ENCODE measurements around the gene TRIM37.
"Not testable (repeated sequence)": the region's sequence is repeated elsewhere in the genome, so short reads cannot be mapped to it uniquely, and the experiment has no call there.

TRIM37 gene, protein sequence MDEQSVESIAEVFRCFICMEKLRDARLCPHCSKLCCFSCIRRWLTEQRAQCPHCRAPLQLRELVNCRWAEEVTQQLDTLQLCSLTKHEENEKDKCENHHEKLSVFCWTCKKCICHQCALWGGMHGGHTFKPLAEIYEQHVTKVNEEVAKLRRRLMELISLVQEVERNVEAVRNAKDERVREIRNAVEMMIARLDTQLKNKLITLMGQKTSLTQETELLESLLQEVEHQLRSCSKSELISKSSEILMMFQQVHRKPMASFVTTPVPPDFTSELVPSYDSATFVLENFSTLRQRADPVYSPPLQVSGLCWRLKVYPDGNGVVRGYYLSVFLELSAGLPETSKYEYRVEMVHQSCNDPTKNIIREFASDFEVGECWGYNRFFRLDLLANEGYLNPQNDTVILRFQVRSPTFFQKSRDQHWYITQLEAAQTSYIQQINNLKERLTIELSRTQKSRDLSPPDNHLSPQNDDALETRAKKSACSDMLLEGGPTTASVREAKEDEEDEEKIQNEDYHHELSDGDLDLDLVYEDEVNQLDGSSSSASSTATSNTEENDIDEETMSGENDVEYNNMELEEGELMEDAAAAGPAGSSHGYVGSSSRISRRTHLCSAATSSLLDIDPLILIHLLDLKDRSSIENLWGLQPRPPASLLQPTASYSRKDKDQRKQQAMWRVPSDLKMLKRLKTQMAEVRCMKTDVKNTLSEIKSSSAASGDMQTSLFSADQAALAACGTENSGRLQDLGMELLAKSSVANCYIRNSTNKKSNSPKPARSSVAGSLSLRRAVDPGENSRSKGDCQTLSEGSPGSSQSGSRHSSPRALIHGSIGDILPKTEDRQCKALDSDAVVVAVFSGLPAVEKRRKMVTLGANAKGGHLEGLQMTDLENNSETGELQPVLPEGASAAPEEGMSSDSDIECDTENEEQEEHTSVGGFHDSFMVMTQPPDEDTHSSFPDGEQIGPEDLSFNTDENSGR

DNA sequence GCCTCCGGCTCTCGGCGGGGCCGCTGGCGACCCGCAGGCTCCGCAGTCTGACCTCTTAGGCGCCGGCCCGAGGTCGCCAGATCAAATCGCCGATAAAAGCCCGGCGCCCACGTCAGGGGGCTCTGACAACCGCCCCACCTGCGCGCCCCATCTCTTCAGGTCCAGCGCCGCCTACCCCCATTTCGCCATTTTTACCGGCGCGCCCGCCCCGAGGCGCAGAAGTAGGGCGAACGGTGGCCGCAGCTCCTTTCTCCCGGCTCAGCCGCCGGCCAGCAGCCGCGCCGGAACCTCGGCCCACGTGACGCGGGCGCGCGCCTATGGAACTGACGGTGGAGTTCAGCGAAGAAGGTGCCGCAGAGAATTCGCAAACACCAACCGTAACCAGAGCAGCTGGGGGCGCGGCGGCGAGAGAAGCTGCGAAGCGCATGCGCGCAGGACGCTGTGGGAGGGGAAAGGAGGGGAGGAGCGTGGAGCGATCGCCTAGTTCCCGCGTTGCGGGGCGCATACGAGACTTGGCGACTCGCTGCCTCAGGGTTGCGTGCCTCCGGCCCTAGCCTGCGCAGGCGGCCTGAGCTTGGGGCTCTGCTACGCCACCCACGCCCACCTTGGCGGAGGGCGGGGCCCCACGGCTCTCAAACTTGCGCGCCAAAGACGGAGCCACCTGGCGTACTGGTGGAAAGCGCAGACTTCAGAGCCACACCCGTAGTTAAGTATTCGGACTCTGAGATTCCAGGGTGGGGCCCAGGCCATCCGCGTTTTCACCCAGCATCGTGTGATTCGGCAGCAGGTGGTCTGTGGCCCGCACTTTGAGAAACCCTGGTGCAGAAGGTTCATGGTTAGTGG lies at the start of gene TRIM37:
Gene TRIM37, minus strand, starts transcription at position 418 of the 843 bp plus-strand sequence. CDS start 419 bp downstream, outside the sequence.
- peak; percentile 100 for DNase-seq

DNA sequence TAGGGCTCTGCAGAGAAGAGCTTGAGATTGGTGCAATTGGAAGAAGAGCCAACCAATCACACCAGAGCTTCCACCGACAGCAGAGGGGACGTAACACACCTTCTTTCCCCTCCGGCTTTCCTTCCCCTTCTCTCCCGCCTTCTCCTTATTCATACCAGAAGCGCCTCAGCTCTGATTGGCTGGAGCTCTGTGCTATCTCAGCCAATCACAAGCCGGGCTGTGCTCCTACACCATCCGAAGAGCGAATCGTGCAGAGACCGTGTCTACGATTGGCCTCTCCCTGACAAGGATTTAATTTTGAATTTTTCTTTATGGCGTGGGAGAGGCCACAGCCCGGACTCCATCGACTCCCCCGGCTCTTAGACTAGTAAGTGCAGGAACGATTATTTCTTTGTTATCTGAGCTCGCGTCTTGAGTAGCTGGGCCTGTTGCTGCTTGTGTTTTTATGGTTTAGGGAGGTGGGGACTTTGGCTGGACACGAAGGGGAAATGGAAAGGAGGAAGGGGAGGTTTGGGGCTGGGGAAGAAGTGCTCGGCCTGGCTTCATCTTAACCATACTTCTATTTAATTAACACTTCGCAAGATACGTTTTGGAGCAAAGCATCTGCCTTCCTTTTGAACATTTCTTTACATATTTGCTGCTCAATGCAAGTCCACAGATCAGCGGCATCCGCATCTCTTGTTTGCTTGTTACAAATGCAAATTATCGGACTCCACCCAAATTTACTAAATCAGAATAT lies 48.9 kb upstream of the TRIM37 start, which contains the start of gene PRR11:
Gene PRR11, plus strand, starts transcription at position 308 of the 739 bp plus-strand sequence. CDS start 14,007 bp downstream, outside the sequence.
- DNase-seq: peak; percentile 81

DNA sequence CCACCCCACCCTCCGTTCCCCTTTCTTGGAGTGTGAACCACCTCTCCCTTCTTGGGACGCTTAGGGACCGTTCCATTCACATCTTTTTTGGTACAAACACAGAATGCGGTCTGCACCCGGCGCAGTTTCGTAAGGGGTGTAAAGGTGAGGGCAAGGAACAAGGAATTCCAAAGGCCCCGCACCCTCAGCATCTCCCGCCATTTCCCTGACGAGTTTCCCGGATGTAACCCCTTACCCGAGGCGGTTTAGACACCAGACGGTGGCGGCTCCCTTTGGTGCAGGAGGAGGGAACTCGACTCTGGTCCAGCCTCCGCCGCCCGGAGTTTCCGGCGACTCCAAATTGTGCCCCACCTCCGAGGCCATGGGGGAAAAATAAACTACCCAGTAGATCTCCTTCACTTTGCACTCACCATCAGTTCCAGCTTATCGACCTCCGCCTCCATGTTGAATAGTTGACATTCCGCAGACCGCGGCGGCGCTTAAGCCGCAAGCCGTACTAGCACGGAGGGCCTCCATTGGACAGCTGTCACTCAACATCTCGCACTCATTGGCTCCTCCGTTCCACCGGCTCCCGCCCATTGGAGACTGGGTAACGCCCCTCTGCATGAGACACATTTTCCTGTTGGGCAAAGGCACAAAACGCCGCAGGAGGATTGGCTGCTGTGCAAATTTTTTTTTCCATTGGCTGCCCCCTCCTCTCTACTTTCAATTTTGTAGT lies 48.2 kb upstream of the TRIM37 start, which contains the start of gene SKA2:
Gene SKA2, minus strand, starts transcription at position 466 of the 718 bp plus-strand sequence. Its CDS starts 23 bp downstream, at position 443.
- peak; percentile 92 for DNase-seq

DNA sequence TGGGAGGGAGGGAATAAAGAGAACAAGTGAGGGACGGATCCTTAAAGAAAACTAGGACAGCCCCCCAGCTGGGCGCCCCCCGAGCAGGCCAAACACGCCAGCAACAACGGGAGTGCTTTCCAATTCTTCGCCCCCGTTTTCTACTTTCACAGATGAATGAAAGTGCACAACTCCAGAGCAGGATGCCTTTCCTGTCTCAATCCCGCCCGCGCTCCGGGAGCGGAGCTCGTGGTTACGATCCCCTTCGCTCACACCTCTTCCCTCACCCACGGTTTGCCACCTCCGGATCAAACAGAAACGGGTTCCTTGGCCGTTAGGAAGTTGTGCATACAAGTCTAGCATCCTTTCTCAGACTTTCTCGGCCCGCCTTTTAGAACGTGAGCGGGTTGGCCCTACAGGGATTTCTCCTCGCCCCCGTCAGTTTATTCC lies 47.6 kb upstream of the TRIM37 start:
- DNase-seq: no peak

DNA sequence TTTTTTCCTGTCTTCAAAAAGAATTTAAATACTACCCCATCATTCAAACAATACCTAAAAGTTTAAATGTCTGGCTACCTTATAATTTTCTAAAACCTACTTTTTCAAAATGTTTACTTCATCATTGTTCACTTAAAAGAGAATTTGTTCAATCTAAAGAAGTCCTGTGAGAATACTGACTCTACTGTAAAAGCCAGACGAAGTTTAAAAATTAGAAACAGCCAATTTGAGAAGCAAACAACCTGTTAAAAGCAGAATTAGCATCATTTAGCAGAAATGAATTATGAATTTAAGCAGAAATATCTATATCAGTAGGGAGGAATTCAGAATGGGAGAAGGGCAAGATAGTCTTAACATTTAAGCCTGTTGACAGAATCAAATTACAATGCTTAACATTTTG lies 46.2 kb upstream of the TRIM37 start:
- no peak for DNase-seq

DNA sequence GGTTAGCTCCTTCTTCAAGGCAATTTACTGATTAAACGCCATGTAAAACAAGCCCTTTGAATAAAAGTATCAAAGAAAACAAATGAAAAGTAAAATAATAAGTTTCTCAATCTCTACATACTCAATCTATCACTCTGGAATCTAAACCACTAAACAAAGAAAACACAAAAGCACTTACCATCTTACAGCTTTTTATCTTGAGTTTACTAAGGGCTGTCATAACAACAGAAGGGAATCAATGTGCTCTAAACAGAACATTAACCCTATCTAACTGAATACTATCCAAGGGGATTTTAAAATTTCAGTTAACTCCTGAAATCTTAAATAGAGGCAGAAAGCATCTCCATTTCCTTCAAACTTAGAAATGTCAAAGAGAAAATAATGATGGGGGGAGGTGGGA lies 44.9 kb upstream of the TRIM37 start:
- no peak for DNase-seq

DNA sequence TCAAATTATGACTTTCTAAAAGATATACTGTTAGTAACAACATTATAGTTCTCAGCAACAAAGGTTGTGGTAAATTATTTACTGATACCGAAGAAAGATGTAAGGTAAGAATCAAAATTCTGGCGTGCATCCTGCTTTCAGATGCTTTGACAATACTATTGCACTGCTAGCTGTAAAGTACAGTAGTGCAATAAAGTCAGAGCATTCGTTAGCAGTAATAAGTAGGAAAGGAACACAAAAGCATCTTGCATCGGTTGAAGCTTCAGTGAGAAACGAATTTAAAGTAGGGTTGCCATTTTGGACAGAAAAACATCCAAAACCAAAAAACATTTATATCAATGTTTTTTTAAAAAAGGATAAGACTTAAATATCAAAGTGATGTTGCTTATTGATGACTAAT lies 44.3 kb upstream of the TRIM37 start:
- DNase-seq: no peak

DNA sequence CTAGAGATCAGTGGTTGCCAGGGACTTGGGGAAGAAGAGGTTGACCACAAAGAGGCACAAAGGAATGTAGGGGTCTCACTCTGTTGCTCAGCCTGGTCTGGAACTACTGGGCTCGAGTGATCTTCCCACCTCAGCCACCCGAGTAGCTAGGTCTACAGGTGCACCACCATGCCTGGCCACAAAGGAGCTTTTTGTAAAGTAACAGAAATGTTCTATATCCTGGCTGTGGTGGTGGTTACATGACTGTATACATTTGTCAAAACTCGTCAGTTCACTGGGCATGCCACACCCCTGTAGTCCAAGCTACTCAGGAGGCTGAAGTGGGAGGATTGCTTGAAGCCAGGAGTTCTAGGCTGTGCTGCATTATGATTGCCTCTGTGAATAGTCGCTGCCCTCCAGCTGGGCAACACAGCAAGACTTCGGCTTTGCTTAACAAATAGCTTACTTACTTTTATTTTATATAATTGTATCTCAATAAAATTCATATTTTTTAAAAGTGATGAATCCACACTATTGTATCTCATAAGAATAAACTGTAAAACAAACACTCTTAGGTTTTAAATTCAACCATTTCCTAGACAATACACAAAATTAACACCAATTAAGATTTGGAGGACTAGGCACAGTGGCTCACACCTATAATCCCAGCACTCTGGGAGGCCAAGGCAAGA lies 43.3 kb upstream of the TRIM37 start:
- no peak for DNase-seq

DNA sequence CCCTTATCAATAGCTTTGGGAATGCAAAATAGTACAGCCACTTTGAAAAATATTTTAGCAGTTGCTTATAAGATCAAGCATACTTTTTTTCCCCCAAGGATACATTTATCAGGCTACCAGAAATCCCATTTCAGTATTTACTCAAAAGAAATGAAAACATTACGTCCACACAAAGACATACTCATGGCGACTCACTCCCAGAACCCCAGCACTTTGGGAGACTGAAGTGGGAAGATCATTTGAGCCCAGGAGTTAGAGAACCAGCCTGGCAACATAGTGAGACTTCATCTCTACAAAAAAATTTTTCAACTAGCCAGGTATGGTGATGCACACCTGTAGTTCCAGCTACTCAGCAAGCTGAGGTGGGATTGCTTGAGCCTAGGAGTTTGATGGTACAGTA lies 42.4 kb upstream of the TRIM37 start:
- DNase-seq: no peak

DNA sequence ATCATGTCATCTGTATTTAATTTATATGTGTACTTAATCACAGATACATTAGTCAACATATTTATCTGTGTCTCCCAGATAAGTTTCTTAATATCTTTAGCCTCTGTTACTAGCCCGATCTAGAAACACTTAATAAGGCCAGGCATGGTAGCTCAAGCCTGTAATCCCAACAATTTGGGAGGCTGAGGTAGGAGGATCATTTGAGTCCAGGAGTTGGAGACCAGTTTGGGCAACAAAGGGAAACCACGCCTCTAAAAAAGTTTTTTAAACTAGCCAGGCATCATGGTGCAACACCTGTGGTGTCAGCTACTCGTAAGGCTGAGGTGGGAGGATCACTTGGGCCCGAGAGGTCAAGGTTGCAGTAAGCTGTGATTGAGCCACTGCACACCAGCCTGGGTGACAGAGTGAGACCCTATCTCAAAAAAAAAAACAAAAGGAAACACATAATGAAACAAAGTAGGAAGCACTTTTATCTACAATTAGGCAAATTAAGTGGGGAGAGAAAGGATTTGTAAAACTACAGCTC lies 39.0 kb upstream of the TRIM37 start:
- no peak for DNase-seq

DNA sequence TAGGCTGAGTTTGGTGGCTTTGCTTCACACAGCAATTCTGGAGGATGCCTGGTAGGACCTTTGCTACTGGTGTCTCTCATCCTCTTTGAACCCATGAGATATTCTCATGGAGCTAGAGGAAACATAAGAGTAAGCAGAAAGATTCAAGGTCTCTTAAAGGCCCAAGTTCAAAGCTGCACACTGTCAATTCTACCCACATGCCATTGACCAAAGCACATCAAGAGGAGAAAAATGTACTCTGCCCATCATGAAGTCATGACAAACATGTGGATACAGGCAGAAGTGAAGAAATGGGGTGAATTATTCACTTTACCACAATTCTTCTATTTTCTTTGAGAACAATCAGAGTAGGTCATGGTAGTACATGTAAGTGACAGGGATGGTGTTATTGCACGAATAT lies 35.2 kb upstream of the TRIM37 start:
- no peak for DNase-seq

DNA sequence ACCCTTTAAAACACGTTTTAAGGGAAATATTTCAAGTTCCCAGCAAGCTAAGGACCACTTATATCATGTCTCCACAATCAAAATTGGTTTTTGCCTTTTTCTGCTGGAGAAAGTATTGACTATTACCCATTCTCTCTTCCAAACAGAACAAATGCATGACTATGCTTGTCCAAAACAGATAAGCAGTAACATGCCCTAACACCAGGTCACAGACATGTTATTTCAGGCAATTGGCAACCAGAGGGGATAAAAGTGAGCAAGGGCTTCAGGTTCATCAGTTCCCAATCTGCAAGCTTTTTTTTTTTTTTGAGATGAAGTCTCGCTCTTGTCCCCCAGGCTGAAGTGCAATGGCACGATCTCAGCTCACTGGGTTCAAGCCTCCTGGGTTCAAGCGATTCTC lies 33.3 kb upstream of the TRIM37 start:
- DNase-seq: no peak

DNA sequence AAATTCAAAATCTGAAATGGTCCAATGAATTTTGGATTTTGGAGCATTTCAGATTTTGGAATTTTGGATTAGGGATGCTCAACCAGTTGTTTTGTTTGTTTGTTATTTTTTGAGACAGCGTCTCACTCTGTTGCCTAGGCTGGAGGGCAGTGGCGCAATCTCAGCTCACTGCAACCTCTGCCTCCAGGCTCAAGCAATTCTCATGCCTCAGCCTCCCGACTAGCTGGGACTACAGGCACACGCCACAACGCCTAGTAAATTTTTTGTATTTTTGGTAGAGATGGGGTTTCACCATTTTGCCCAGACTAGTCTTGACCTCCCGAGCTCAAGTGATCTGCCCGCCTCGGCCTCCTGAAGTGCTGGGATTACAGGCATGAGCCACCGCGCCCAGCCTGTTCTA lies 31.7 kb upstream of the TRIM37 start:
- DNase-seq: not testable (repeated sequence)

DNA sequence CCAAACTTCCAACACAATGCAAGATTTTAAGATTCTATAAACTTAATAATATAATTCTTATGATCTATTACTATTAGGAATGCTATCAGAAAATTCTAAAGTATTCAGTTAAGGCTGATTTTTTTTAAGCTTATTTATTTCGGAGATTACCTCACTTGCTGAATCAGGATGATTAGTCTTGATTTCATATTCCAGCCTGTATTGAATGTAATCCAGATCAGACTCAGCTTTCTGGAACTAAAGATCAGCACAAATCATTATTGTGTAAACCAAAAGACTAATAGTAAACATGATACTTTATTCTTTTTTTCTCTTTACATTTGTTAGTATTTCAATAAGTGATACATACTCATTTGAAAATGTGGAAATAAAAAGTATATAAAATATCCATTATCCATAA lies 24.5 kb upstream of the TRIM37 start:
- no peak for DNase-seq

DNA sequence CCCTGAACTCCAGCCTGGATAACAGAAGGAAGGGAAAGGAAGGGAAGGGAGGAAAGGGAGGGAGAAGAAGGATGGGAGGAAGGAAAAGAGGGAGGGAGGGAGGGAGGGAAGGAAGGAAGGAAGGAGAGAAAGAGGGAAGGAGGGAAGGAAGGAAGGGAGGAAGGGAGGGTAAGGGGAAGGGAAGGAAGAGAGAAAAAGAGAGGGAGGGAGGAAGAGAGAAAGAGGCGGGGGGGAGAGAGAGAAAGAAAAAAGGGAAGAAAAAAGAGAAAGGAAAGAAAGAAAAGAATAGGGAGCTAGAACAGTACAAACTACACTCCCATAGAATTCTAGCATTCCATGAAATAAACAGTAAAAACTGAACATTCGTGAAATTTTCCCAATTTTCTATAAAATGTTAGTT lies 23.1 kb upstream of the TRIM37 start:
- DNase-seq: no peak

DNA sequence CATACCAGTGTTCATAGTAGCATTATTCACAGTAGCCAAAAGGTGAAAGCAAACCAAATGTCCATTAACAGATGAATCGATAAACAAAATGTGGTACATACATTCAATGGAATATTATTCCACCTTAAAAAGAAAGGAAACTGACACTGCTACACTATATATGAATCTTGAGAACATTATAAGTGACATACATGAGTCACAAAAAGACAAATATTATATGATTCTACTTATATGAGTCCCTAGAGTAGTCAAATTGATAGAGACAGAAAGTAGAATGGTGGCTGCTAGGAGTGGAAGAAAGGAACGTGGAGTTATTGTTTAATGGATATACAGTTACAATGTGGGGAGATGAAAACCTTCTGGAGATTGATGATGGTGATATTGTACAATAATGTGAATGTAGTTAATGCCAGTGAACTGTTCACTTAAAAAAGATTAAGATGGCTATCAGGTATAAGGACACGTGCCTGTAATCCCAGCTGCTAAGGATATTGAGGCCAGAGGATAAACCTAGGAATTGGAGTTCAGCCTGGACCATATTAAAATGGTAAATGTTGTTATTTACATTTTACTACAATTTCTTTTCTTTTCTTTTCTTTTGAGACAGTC lies 20.2 kb upstream of the TRIM37 start:
- DNase-seq: no peak

DNA sequence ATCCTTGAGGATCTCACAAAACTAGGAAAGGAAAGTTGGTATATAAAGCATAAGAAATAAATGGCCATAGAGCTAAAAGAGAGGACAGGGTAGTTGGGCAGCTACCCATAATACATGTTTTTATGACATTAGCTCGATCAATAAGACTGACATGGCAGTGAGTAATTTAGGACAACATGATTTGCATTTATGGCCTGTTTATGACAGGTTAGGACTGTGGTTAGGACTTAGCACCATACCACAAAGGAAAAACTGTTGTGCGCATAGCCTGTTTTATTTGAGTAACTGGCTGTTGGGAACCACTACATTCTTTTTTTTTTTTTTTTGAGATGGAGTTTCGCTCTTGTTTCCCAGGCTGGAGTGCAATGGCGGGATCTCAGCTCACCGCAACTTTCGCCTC lies 18.0 kb upstream of the TRIM37 start:
- no peak for DNase-seq

DNA sequence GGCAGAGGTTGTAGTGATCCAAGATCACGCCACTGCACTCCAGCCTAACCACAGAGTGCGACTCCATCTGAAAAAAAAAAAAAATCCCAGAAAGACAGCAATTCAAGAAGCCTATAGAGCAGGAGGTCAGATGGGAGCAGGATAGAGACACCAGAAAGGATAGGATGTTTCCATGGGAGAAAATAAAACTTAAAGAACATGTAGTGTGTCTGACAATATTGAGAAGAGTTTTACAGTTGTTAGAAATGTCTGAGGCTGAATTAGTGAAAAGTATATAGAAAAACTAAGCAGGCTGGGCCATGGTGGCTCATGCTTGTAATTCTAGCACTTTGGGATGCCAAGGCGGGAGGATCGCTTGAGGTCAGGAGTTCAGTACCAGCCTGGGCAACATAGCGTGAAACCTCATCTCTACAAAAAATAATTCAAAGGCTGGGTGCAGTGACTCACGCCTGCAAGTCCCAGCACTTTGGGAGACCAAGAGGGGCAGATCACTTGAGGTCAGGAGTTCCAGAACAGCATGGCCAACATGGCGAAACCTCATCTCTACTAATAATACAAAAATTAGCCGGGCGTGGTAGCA lies 15.3 kb upstream of the TRIM37 start:
- DNase-seq: no peak

DNA sequence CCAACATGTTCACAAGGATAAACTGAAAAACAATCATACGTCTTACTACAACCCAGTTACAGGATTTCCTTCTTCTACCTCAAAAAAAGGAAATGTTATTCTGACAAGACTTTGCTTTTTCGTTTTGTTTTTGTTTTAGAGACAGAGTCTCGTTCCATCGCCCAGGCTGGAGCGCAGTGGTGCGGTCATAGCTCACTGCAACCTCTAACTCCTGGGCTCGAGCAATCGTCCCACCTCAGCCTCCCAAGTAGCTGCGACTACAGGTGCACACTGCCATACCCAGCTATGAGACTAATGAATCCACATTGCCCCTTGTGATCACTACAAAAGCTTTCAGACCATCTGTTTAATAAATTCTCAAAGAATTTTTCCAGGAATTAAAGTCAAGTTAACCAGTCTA lies 8.8 kb upstream of the TRIM37 start:
- DNase-seq: no peak
